GM19025 (cell line): ENCODE data around the gene GSS.

Experiments used
- ATAC-seq: cut with Tn5 transposase; IDR thresholded peaks from one replicate; pipeline ENCODE4 v1.9.1; 2021; ENCODE audit warnings: mild to moderate bottlenecking, low read depth, moderate library complexity; ENCODE audit not compliant: unreplicated experiment

GSS gene

GRCh38 chr20:34955231-34956040 lies at the start of gene GSS, which contains the start of gene MYH7B:
Gene GSS (minus strand): TSS chr20:34955806. CDS start chr20:34951852, 3,954 bp downstream.
Gene MYH7B (plus strand): TSS chr20:34955868. CDS start chr20:34978006, 22,138 bp downstream.
- peak; percentile 82 for ATAC-seq

GRCh38 chr20:35004749-35005462 lies 49.3 kb upstream of the GSS start:
- ATAC-seq = no peak

GRCh38 chr20:35004051-35004725 lies 48.6 kb upstream of the GSS start:
- ATAC-seq = no peak

GRCh38 chr20:35003211-35004031 lies 47.8 kb upstream of the GSS start:
- no peak for ATAC-seq

- no peak for ATAC-seq
Measured at GRCh38 chr20:35002426-35003210, 47.0 kb upstream of the GSS start.

GRCh38 chr20:35001596-35002362 lies 46.2 kb upstream of the GSS start:
- ATAC-seq = no peak

GRCh38 chr20:35000922-35001595 lies 45.5 kb upstream of the GSS start:
- no peak for ATAC-seq

GRCh38 chr20:35000311-35000921 lies 44.8 kb upstream of the GSS start:
- no peak for ATAC-seq

- ATAC-seq = no peak
Measured at GRCh38 chr20:34999782-35000181, 44.2 kb upstream of the GSS start.

- no peak for ATAC-seq
Measured at GRCh38 chr20:34999021-34999451, 43.4 kb upstream of the GSS start.

GRCh38 chr20:34998331-34998950 lies 42.8 kb upstream of the GSS start:
- ATAC-seq = no peak

- ATAC-seq = no peak
Measured at GRCh38 chr20:34997774-34998173, 42.2 kb upstream of the GSS start.

- no peak for ATAC-seq
Measured at GRCh38 chr20:34997131-34997561, 41.5 kb upstream of the GSS start.

GRCh38 chr20:34996243-34997028 lies 40.8 kb upstream of the GSS start:
- ATAC-seq = no peak

GRCh38 chr20:34995696-34996095 lies 40.1 kb upstream of the GSS start:
- no peak for ATAC-seq

GRCh38 chr20:34995192-34995591 lies 39.6 kb upstream of the GSS start:
- ATAC-seq = no peak
